Measurements from ENCODE around the gene MESP1. TPM values are rescaled to one million over a fixed set of nuclear protein-coding genes. Genes with fewer than 3 reads are reported as not detected.

The MESP1 gene
- total RNA-seq, 6 experiments from 2014 or later = 0.86 to 3.0 (median 2.1) TPM

GRCh38 chr15:89704411-89704810, 46.6 kb downstream of the MESP1 start:
- no peak for ATAC-seq
- Histone ChIP-seq H3K36me3 (no peaks in the 10 kb centered on the region), H3K4me3 (no peak overlapping the region), H3K9me3 (no peaks in the 10 kb centered on the region), H3K27ac (no peak overlapping the region), H3K27me3 (no peaks in the 10 kb centered on the region), H3K4me1 (no peaks in the 10 kb centered on the region)
- intact Hi-C loops (cut with DNase I) = no loop called here
- no peak for TF ChIP-seq POLR2A (IDR thresholded peaks at IDR 0.05)
- TF ChIP-seq, protein P1, sequence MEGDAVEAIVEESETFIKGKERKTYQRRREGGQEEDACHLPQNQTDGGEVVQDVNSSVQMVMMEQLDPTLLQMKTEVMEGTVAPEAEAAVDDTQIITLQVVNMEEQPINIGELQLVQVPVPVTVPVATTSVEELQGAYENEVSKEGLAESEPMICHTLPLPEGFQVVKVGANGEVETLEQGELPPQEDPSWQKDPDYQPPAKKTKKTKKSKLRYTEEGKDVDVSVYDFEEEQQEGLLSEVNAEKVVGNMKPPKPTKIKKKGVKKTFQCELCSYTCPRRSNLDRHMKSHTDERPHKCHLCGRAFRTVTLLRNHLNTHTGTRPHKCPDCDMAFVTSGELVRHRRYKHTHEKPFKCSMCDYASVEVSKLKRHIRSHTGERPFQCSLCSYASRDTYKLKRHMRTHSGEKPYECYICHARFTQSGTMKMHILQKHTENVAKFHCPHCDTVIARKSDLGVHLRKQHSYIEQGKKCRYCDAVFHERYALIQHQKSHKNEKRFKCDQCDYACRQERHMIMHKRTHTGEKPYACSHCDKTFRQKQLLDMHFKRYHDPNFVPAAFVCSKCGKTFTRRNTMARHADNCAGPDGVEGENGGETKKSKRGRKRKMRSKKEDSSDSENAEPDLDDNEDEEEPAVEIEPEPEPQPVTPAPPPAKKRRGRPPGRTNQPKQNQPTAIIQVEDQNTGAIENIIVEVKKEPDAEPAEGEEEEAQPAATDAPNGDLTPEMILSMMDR (IDR thresholded peaks at IDR 0.05) = no peak
- no peak for DNase-seq

Small RNAs within 50 kb of the gene (small RNA-seq; reads per million reads assigned to genes)
- gene RNU6-132P = 0 reads per million in 2 experiments

Other genes with a start within 250 kb of the MESP1 start
- gene TICRR, start 175.8 kb downstream of the MESP1 start, total RNA-seq = 1 to 10 TPM in 1 of 6 experiments, under 1 TPM in 4, not detected in 1; 0.05 to 1.1 (median 0.24) TPM
- gene KIF7, start 95.8 kb downstream of the MESP1 start, total RNA-seq = under 1 TPM; 0.34 to 0.92 (median 0.48) TPM
- gene PLIN1, start 71.9 kb downstream of the MESP1 start, total RNA-seq = 10 to 100 TPM in 4 of 6 experiments, 1 to 10 TPM in 2; 2.5 to 28.8 (median 18.6) TPM
- 10 to 100 TPM in 5 of 6 experiments, 1 to 10 TPM in 1; 6.9 to 30.9 (median 22.6) TPM for gene PEX11A, start 60.5 kb downstream of the MESP1 start, total RNA-seq
- gene WDR93, start 60.4 kb downstream of the MESP1 start, total RNA-seq = not detected
- under 1 TPM in 1 of 6 experiments, not detected in 5; 0.12 TPM for gene MESP2, start 25.1 kb upstream of the MESP1 start, total RNA-seq
- gene ANPEP, start 63.6 kb upstream of the MESP1 start, total RNA-seq = 100 to 1,000 TPM; 204 to 386 (median 363) TPM
- gene AP3S2, start 142.7 kb upstream of the MESP1 start, total RNA-seq = 10 to 100 TPM; 23.2 to 45.7 (median 27.2) TPM
- 1 to 10 TPM; 4.9 to 8.1 (median 6.9) TPM for gene ARPIN, start 161.7 kb upstream of the MESP1 start, total RNA-seq

All from right lobe of liver (tissue), 6 donors.